Neural progenitor cell (in vitro differentiated cells): ENCODE data around the gene HES5. TPM values are rescaled to one million over a fixed set of nuclear protein-coding genes. Genes with fewer than 3 reads are reported as not detected.

ENCODE experiments used
- DNase-seq: peaks from one replicate; pipeline ENCODE4 v3.0.0-alpha.2; 2016; ENCODE audit warnings: low spot score
- H2AFZ ChIP-seq: fragments of 200-600 bp; sonication (generic); replicated peaks from 2 replicates; pipeline ENCODE4 v1.6.1; 2016; ENCODE audit warnings: antibody characterized with exemption
- H3F3A ChIP-seq: fragments of 200-600 bp; sonication (generic); 2 replicates; pipeline ENCODE4 v1.6.1; 2016; ENCODE audit warnings: antibody characterized with exemption, low read depth
- H3K27ac ChIP-seq: fragments of 200-600 bp; sonication (generic); 2 replicates; pipeline ENCODE4 v1.5.1; 2016; ENCODE audit warnings: mild to moderate bottlenecking
- H3K27me3 ChIP-seq: fragments of 200-600 bp; sonication (generic); 2 replicates; pipeline ENCODE4 v1.6.1; 2016; ENCODE audit warnings: mild to moderate bottlenecking, moderate library complexity
- H3K36me3 ChIP-seq: fragments of 200-600 bp; sonication (generic); 2 replicates; pipeline ENCODE4 v1.5.1; 2016
- H3K4me1 ChIP-seq: fragments of 200-600 bp; sonication (generic); 2 replicates; pipeline ENCODE4 v1.6.1; 2016; ENCODE audit warnings: mixed run types
- H3K4me2 ChIP-seq: fragments of 200-600 bp; sonication (generic); 2 replicates; pipeline ENCODE4 v1.6.1; 2016
- H3K4me3 ChIP-seq: fragments of 200-600 bp; sonication (generic); 2 replicates; pipeline ENCODE4 v1.5.1; 2016
- H3K79me2 ChIP-seq: fragments of 200-600 bp; sonication (generic); 2 replicates; pipeline ENCODE4 v1.6.1; 2016; ENCODE audit warnings: low read depth
- H3K9ac ChIP-seq: fragments of 200-600 bp; sonication (generic); 2 replicates; pipeline ENCODE4 v1.6.1; 2016
- H3K9me3 ChIP-seq: fragments of 200-600 bp; sonication (generic); 2 replicates; pipeline ENCODE4 v1.5.1; 2016; ENCODE audit warnings: low read depth
- H4K20me1 ChIP-seq: fragments of 200-600 bp; sonication (generic); 2 replicates; pipeline ENCODE4 v1.6.1; 2016; ENCODE audit warnings: low read depth
- H3K27ac Mint-ChIP-seq: 3 replicates; pipeline ENCODE4 v1.8.0; 2021; ENCODE audit warnings: mixed read lengths
- H3K27me3 Mint-ChIP-seq: 2 replicates; pipeline ENCODE4 v1.8.0; 2022; ENCODE audit warnings: low read depth, mild to moderate bottlenecking, inconsistent platforms, moderate library complexity, mixed read lengths; ENCODE audit not compliant: insufficient read depth
- H3K36me3 Mint-ChIP-seq: 3 replicates; pipeline ENCODE4 v1.8.0; 2021; ENCODE audit warnings: mixed read lengths
- H3K4me1 Mint-ChIP-seq: 3 replicates; pipeline ENCODE4 v1.8.0; 2021; ENCODE audit warnings: mixed read lengths
- H3K4me3 Mint-ChIP-seq: 3 replicates; pipeline ENCODE4 v1.8.0; 2021; ENCODE audit warnings: mild to moderate bottlenecking, moderate library complexity, mixed read lengths
- H3K9me3 Mint-ChIP-seq: 3 replicates; pipeline ENCODE4 v1.8.0; 2020; ENCODE audit warnings: mixed read lengths
- EZH2 ChIP-seq: fragments of 200-600 bp; sonication (generic); IDR thresholded peaks from 2 replicates; pipeline ENCODE4 v1.6.1; 2017; ENCODE audit warnings: antibody characterized with exemption, mild to moderate bottlenecking, moderate library complexity
- EZH2phosphoT487 ChIP-seq: fragments of 200-600 bp; sonication (generic); IDR thresholded peaks from 2 replicates; pipeline ENCODE4 v1.6.1; 2017; ENCODE audit warnings: antibody characterized with exemption
- total RNA-seq: library from RNA; depleted of rRNA; stranded (reverse); fragments of >200 nt; gene quantifications from 2 replicates; pipeline ENCODE4 v1.2.3, GENCODE V29; 2015; ENCODE audit warnings: low replicate concordance
- TF ChIP-seq, protein P1 (sequence below): fragments of 200-600 bp; sonication (generic); IDR thresholded peaks from 2 replicates; pipeline ENCODE4 v1.5.1; 2017; ENCODE audit warnings: antibody characterized with exemption, mild to moderate bottlenecking

Gene HES5
- total RNA-seq, 1 donor from 2014 or later: 6.4 TPM

DNA sequence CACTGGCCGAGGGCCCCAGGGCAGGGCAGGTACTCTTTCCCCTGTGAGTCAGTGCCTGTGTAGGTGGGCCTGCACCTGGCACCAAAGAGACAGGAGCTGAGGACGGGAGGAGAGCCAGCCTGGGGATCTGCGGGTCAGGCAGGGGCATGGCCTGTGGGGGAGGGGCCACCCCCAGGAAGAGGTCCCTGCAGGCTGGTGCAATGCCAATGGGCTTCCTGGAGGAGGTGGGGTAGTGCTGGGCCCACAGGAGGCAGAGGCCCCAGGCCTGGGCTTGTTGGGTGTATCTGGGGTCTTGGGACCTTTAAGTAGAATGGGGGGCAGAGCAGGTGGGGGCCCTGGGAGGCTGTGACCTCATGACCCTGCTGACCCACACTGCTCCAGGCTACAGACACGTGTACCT lies 30.8 kb downstream of the HES5 start:
- no peak for DNase-seq
- no peaks in the 10 kb centered on the region for H3K36me3 ChIP-seq
- H3K27me3 Mint-ChIP-seq: no peaks in the 10 kb centered on the region

GRCh38 chr1:2498648-2499047 lies 31.4 kb downstream of the HES5 start:
- H3K4me2 ChIP-seq: no peak overlapping the region
- no peak overlapping the region for H3K27ac Mint-ChIP-seq
- TF ChIP-seq EZH2phosphoT487: no peak
- no peak for TF ChIP-seq EZH2
- TF ChIP-seq, protein P1, sequence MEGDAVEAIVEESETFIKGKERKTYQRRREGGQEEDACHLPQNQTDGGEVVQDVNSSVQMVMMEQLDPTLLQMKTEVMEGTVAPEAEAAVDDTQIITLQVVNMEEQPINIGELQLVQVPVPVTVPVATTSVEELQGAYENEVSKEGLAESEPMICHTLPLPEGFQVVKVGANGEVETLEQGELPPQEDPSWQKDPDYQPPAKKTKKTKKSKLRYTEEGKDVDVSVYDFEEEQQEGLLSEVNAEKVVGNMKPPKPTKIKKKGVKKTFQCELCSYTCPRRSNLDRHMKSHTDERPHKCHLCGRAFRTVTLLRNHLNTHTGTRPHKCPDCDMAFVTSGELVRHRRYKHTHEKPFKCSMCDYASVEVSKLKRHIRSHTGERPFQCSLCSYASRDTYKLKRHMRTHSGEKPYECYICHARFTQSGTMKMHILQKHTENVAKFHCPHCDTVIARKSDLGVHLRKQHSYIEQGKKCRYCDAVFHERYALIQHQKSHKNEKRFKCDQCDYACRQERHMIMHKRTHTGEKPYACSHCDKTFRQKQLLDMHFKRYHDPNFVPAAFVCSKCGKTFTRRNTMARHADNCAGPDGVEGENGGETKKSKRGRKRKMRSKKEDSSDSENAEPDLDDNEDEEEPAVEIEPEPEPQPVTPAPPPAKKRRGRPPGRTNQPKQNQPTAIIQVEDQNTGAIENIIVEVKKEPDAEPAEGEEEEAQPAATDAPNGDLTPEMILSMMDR: no peak
- no peaks in the 10 kb centered on the region for H3K36me3 ChIP-seq
- no peak overlapping the region for H3K9ac ChIP-seq
- no peak overlapping the region for H2AFZ ChIP-seq
- H3K9me3 Mint-ChIP-seq: no peaks in the 10 kb centered on the region
- no peak for DNase-seq
- H4K20me1 ChIP-seq: no peaks in the 10 kb centered on the region
- no peak overlapping the region for H3K27ac ChIP-seq
- no peaks in the 10 kb centered on the region for H3K79me2 ChIP-seq
- H3F3A ChIP-seq: no peaks in the 10 kb centered on the region
- H3K4me1 Mint-ChIP-seq: peaks cover 9% of the 10 kb centered on the region
- no peaks in the 10 kb centered on the region for H3K36me3 Mint-ChIP-seq
- no peaks in the 10 kb centered on the region for H3K9me3 ChIP-seq
- no peak overlapping the region for H3K4me3 ChIP-seq
- no peaks in the 10 kb centered on the region for H3K4me1 ChIP-seq
- no peaks in the 10 kb centered on the region for H3K27me3 ChIP-seq
- no peak overlapping the region for H3K4me3 Mint-ChIP-seq
- H3K27me3 Mint-ChIP-seq: no peaks in the 10 kb centered on the region

More for the DNA sequence above, 30.8 kb downstream of the HES5 start:
- Mint-ChIP-seq H3K9me3 (no peaks in the 10 kb centered on the region), H3K36me3 (no peaks in the 10 kb centered on the region), H3K4me1 (peaks cover 4% of the 10 kb centered on the region), H3K27ac (no peak overlapping the region), H3K4me3 (no peak overlapping the region)
- TF ChIP-seq EZH2phosphoT487: no peak
- TF ChIP-seq, protein P1: no peak
- TF ChIP-seq EZH2: no peak
- H3F3A ChIP-seq: no peaks in the 10 kb centered on the region
- H3K4me2 ChIP-seq: no peak overlapping the region
- H3K9me3 ChIP-seq: no peaks in the 10 kb centered on the region
- H2AFZ ChIP-seq: no peak overlapping the region
- no peak overlapping the region for H3K4me3 ChIP-seq
- no peak overlapping the region for H3K27ac ChIP-seq
- H3K4me1 ChIP-seq: no peaks in the 10 kb centered on the region
- no peaks in the 10 kb centered on the region for H3K27me3 ChIP-seq
- H3K9ac ChIP-seq: no peak overlapping the region
- no peaks in the 10 kb centered on the region for H3K79me2 ChIP-seq
- peaks cover 1% of the 10 kb centered on the region for H4K20me1 ChIP-seq

DNA sequence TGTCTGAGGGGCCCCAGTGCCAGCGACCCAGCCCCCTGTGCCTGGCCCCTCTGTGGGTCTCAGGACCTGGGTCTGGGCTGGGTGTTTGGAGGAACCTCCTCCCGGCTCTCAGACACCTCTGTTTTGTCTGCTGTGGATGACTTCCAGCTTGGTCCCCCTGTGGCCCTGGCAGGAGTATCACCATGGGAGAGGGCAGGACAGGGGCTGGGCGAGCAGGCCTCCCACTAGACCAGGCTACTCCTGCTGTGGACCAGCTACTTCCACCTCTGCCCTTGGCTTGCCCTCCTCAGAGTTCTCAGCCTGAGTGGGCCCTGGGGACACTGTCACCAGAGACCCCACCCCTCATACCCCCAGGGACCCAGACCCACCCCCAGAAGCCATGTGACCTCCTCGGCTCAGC lies 32.2 kb downstream of the HES5 start:
- Histone ChIP-seq H4K20me1 (no peaks in the 10 kb centered on the region), H3F3A (no peaks in the 10 kb centered on the region), H3K27me3 (no peaks in the 10 kb centered on the region), H3K9ac (no peak overlapping the region), H3K9me3 (no peaks in the 10 kb centered on the region), H3K36me3 (no peaks in the 10 kb centered on the region), H3K4me1 (no peaks in the 10 kb centered on the region), H2AFZ (no peak overlapping the region), H3K4me2 (no peak overlapping the region), H3K4me3 (no peak overlapping the region), H3K27ac (no peak overlapping the region), H3K79me2 (no peaks in the 10 kb centered on the region)
- TF ChIP-seq EZH2: no peak
- Mint-ChIP-seq H3K36me3 (no peaks in the 10 kb centered on the region), H3K4me3 (no peak overlapping the region), H3K9me3 (no peaks in the 10 kb centered on the region), H3K4me1 (peaks cover 14% of the 10 kb centered on the region), H3K27me3 (no peaks in the 10 kb centered on the region), H3K27ac (no peak overlapping the region)
- DNase-seq: no peak

DNA sequence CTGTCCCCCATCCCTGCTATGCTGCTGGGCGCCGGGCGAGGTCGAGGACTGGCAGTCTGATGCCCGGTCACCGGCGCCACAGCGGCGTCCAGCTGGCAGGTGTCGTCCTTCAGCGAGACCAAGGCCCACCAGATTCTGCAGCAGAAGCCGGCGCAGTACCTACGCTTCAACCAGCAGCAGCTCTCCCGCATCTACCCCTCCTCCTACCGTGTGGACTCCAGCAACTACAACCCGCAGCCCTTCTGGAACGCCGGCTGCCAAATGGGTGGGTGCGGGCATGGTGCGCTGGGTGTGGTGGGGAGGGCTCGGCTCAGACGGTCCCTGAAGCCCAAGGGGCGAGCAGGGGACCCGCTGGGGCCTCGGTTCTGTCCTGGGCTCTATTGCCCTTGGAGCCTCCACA lies 33.3 kb downstream of the HES5 start:
- no peaks in the 10 kb centered on the region for H3F3A ChIP-seq
- no peak for TF ChIP-seq EZH2
- TF ChIP-seq EZH2phosphoT487: no peak
- no peak overlapping the region for H3K4me3 Mint-ChIP-seq
- H4K20me1 ChIP-seq: no peaks in the 10 kb centered on the region
- no peaks in the 10 kb centered on the region for H3K9me3 Mint-ChIP-seq
- H3K27me3 Mint-ChIP-seq: no peaks in the 10 kb centered on the region
- no peaks in the 10 kb centered on the region for H3K9me3 ChIP-seq
- H3K27me3 ChIP-seq: no peaks in the 10 kb centered on the region
- H3K4me2 ChIP-seq: no peak overlapping the region
- no peaks in the 10 kb centered on the region for H3K36me3 ChIP-seq
- H3K36me3 Mint-ChIP-seq: no peaks in the 10 kb centered on the region
- H3K79me2 ChIP-seq: no peaks in the 10 kb centered on the region
- H3K4me1 Mint-ChIP-seq: peaks cover 14% of the 10 kb centered on the region
- DNase-seq: no peak
- H3K27ac ChIP-seq: no peak overlapping the region
- no peak overlapping the region for H3K27ac Mint-ChIP-seq
- H3K4me3 ChIP-seq: no peak overlapping the region
- H2AFZ ChIP-seq: no peak overlapping the region
- H3K9ac ChIP-seq: no peak overlapping the region
- H3K4me1 ChIP-seq: no peaks in the 10 kb centered on the region
